Measurements from ENCODE around the gene CAMKK2. TPM values are rescaled to one million over a fixed set of nuclear protein-coding genes. Genes with fewer than 3 reads are reported as not detected.

Gene CAMKK2
- total and polyA plus RNA-seq, 2 of the 13 experiments (the other 11 are each of a cell fraction or from before 2014, with no cell fraction given) = 18.8 to 20.0 TPM

GRCh38 chr12:121295746-121296617 is 527 bp downstream of the CAMKK2 start (continued):
- TF ChIP-seq, protein P1, sequence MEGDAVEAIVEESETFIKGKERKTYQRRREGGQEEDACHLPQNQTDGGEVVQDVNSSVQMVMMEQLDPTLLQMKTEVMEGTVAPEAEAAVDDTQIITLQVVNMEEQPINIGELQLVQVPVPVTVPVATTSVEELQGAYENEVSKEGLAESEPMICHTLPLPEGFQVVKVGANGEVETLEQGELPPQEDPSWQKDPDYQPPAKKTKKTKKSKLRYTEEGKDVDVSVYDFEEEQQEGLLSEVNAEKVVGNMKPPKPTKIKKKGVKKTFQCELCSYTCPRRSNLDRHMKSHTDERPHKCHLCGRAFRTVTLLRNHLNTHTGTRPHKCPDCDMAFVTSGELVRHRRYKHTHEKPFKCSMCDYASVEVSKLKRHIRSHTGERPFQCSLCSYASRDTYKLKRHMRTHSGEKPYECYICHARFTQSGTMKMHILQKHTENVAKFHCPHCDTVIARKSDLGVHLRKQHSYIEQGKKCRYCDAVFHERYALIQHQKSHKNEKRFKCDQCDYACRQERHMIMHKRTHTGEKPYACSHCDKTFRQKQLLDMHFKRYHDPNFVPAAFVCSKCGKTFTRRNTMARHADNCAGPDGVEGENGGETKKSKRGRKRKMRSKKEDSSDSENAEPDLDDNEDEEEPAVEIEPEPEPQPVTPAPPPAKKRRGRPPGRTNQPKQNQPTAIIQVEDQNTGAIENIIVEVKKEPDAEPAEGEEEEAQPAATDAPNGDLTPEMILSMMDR (CRISPR knock-in tag; IDR thresholded peaks at IDR 0.05) = peak; percentile 15; the same call in 1 of the 2 replicates
- TF ChIP-seq NR2F1 (CRISPR knock-in tag; IDR thresholded peaks at IDR 0.05) (0 out of 4 replicates have a peak, but pooled peaks of 1 of the 2 experiments have one; percentile 31), SAP130 (CRISPR knock-in tag; IDR thresholded peaks at IDR 0.05; ENCODE audit: low read depth) (peak; percentile 76), SP5 (CRISPR knock-in tag; IDR thresholded peaks at IDR 0.05; ENCODE audit: borderline replicate concordance, low read depth) (0 out of 2 replicates have a peak, but pooled peaks have one; percentile 29), ZNF274 (CRISPR knock-in tag; IDR thresholded peaks at IDR 0.05) (peak; percentile 18; the same call in 1 of the 2 replicates), ZNF510 (CRISPR knock-in tag; IDR thresholded peaks at IDR 0.05; ENCODE audit: low read depth) (0 out of 2 replicates have a peak, but pooled peaks have one; percentile 14), MNT (IDR thresholded peaks at IDR 0.05) (peak; percentile 47), ZSCAN21 (CRISPR knock-in tag; IDR thresholded peaks at IDR 0.05; ENCODE audit: borderline replicate concordance) (0 out of 2 replicates have a peak, but pooled peaks have one; percentile 27), CREB1 (IDR thresholded peaks at IDR 0.05) (no peak), CREB1 (CRISPR knock-in tag; IDR thresholded peaks at IDR 0.05) (no peak), RXRB (CRISPR knock-in tag; IDR thresholded peaks at IDR 0.05; ENCODE audit: borderline replicate concordance) (no peak), ATAD3A (CRISPR knock-in tag; IDR thresholded peaks at IDR 0.05) (no peak), ZNF598 (CRISPR knock-in tag; IDR thresholded peaks at IDR 0.05; ENCODE audit: borderline replicate concordance) (0 out of 2 replicates have a peak, but pooled peaks have one; percentile 56), PITX1 (CRISPR knock-in tag; IDR thresholded peaks at IDR 0.05) (peak; percentile 58; the same call in 1 of the 2 replicates), HIVEP1 (CRISPR knock-in tag; IDR thresholded peaks at IDR 0.05) (peak; percentile 42; the same call in 1 of the 2 replicates), NR2C2 (CRISPR knock-in tag; IDR thresholded peaks at IDR 0.05; ENCODE audit: borderline replicate concordance) (peak; percentile 57; the same call in 1 of the 2 replicates), MAX (IDR thresholded peaks at IDR 0.05) (peak; percentile 91), ZNF878 (CRISPR knock-in tag; IDR thresholded peaks at IDR 0.05) (no peak), ZNF777 (CRISPR knock-in tag; IDR thresholded peaks at IDR 0.05) (peak; percentile 41; the same call in 1 of the 2 replicates), SOX6 (IDR thresholded peaks at IDR 0.05) (no peak), SOX6 (CRISPR knock-in tag; IDR thresholded peaks at IDR 0.05) (peak; percentile 23; the same call in 1 of the 2 replicates), ZNF253 (CRISPR knock-in tag; IDR thresholded peaks at IDR 0.05; ENCODE audit: borderline replicate concordance) (0 out of 2 replicates have a peak, but pooled peaks have one; percentile 5), CAMTA2 (CRISPR knock-in tag; IDR thresholded peaks at IDR 0.05; ENCODE audit: borderline replicate concordance) (0 out of 2 replicates have a peak, but pooled peaks have one; percentile 15), NR1H2 (CRISPR knock-in tag; IDR thresholded peaks at IDR 0.05; ENCODE audit: borderline replicate concordance, low read depth) (no peak)
- TF ChIP-seq, protein P2, sequence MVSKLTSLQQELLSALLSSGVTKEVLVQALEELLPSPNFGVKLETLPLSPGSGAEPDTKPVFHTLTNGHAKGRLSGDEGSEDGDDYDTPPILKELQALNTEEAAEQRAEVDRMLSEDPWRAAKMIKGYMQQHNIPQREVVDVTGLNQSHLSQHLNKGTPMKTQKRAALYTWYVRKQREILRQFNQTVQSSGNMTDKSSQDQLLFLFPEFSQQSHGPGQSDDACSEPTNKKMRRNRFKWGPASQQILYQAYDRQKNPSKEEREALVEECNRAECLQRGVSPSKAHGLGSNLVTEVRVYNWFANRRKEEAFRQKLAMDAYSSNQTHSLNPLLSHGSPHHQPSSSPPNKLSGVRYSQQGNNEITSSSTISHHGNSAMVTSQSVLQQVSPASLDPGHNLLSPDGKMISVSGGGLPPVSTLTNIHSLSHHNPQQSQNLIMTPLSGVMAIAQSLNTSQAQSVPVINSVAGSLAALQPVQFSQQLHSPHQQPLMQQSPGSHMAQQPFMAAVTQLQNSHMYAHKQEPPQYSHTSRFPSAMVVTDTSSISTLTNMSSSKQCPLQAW (CRISPR knock-in tag; IDR thresholded peaks at IDR 0.05) = 0 out of 2 replicates have a peak, but pooled peaks have one; percentile 27
